ENCODE data around the gene CDK5RAP1.

The CDK5RAP1 gene

DNA sequence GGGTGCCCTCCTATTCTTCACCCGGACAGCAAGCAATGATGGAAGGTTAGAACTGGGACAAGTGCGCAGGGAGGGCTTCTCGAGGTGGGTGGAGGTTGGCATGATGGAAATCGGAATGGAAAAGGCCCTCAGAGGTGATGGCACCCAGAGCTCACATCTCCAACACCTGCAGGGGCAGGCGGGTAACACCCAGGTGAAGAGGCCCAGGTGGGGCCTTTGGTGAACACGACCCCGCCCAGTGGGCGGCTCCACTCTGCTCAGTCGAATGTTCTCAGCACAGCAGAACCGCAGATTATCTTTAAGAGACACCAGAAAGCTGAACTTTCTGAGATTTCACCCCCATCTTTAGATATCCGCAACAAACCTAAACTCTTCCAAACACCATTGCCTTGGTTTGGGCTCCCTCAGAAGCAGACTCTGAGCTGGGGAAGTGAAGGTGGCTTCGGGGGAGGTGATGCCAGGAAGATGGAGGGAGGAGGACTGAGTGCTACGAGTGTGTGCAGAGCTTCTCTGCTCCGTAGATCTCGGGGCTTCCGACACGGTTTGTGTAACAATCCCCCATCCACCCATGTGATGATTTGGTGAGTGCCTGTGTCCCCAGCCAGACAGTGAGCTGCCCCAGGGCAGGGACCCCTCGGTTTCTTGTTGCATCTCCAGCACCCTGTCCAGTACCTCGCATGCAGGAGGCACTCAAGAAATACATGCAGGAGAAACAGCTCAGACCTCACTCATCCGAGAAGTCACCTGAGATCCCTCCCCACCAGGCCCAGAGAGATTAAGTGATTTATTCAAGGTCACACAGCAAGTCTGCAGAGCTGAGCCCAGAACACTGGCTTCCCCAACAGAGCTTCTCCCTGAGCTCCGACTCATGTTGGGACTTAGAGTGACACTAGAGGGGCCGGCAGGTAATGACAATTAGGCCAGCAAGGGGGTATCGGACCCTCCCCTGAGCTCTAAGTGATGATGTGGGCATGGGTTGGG, 72.9 kb downstream of the CDK5RAP1 start:
- DNase-seq, result no peak

DNA sequence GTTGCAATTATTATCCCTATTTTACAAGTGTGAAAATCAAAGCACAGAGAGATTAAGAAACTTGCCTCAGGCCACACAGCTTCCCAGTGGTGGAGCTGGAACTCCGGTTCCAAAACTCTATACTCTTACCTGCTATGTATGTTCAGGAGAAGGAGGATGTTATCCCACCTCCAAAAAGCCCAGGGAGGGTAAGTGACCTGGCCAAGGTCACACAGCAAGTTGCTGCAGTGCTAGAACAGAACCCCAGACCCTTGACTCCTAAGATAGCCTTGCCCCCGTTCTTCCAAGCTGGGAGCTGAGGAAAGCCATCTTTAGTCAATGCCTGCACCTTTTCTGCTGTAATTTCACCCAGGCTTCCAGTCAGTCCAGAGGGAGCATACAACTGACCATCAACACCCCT, 76.0 kb downstream of the CDK5RAP1 start:
- no peak for DNase-seq

DNA sequence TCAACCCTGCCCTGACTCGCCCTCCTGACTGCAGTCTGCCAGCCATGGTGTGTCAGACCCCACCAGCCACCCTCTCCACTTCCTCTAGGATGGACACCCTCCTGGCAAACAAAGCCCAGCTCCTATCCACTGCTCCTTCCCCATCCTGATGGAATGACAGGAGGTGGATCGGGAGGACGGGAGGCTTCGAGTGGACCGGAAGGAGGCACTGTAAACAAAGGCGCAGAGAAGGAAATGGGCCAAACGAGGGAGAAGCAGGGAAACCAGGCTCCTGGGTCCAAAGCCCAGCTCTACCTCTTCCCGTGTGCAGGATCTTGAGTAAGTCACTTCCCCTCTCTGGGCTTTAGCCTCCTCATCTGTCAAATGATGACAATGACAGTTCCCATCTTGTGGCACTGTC, 78.1 kb downstream of the CDK5RAP1 start:
- no peak for DNase-seq

DNA sequence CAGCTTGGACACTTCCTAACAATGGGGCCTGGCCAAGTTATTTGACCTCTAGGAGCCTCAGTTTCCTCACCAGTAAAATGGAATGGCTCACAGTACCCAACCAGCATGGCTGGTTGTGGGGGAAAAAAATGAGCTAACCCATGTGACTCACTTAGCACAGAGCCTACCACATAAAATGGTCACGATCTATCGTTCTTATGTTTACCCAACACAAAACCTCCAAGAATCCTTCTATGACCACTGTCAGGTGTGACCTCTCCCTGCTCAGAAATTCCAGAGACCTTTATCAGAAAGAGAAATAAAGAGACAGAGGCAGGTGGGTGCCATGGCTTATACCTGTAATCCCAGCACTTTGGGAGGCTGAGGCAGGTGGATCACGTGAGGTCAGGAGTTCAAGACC, 78.9 kb downstream of the CDK5RAP1 start:
- DNase-seq, result no peak

DNA sequence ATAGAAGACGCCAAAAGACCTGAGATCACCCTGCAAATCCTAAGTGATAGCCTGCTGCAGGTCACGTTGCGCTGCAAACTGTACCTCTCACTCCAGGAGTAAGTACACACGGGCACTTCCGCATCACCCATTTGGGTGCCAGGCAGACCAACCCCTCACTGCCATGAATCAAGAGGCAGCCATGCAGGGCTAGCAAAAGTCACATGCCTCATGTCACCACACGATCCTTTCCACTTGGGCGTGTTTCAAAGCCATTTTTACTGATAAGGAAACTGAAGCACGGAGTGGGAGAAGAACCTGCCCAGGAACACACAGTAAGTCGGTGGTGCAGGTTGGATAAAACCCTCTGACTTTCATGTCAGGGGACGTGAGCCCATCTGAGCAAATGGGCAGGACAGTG, 81.3 kb downstream of the CDK5RAP1 start:
- DNase-seq, result no peak

DNA sequence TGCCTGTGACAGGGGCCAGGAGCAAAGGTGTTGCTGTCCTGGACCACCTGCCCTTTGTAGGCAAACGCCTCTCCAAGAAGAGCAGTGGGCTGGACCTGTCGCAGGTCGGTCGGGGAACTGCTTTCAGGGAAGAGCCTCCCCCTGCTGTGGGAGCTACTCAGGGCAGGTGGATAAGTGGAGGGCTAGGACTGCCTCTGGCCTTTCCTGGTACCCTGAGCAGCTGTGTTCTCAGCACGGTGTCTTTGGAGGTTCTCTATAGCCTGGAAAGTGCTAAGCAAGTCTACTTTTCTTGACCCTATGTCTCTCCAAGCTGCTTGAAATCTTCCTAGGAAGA, 83.3 kb downstream of the CDK5RAP1 start:
- no peak for DNase-seq

DNA sequence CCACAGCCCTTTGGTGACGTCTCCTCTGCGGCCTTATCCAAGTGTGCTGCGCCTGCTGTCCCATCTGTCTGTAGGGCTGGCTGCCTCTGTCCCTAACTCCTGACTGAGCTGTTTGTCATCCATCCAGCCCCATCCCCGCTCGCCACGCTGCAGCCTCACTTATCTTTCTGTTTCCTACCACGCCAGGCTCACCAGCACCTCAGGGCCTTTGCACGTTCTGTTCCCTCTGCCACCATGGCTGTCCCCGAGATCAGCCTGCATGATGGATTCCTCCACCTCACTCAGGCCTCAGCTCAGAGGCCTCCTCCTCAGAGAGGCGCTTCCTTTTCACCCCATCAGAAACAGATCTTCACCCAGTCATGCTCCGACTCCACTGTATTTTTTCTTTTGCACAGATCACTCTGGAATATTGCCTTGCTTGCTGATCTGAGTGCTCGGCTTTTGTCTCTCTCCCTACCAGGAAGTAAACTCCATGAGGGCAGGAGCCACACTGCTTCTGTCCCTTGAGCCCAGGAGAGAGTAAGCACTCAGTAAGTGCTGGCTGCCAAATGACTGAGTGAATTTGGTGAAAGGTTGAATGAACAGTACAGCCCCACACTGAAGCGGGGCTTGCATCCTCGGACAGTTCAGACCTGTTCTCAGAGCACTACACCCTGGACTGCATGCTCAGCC, 83.8 kb downstream of the CDK5RAP1 start:
- no peak for DNase-seq

DNA sequence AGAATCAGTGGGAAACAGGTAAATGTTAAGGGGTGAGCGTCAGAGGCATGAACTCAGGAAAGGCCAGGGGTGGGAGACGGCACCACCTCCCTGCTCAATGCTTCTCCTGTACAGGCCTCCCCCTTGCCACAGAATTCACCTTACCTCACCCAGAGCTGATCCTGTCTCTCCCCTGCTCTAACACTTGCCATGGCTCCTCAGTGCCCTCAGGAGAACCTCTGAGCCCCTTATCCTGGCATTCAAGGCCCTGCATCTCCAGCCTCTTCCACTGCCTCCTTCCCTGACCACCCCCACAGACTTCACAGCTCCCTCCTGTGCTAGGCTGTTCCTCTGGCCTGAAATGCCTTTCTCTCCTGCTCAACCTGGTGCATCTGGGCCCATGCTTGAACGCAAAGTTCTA, 84.4 kb downstream of the CDK5RAP1 start:
- no peak for DNase-seq

DNA sequence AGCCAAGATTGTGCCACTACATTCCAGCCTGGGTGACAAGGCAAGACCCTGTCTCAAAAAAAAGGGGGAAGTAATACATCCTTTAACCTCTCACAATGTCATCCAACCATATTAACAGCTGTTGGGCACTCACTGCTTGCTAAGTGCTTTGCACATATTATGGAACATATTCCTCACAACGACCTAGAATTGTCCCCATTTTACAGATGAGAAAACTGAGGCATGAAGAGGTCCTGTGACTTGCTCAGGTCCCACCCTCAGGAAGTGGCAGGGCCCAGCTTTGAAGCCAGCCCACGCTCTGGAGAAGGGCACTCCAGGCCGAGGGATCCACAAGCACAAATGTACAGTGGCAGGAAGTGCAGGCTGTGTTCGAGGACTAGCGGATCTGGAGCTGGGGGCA, 85.0 kb downstream of the CDK5RAP1 start:
- no peak for DNase-seq

DNA sequence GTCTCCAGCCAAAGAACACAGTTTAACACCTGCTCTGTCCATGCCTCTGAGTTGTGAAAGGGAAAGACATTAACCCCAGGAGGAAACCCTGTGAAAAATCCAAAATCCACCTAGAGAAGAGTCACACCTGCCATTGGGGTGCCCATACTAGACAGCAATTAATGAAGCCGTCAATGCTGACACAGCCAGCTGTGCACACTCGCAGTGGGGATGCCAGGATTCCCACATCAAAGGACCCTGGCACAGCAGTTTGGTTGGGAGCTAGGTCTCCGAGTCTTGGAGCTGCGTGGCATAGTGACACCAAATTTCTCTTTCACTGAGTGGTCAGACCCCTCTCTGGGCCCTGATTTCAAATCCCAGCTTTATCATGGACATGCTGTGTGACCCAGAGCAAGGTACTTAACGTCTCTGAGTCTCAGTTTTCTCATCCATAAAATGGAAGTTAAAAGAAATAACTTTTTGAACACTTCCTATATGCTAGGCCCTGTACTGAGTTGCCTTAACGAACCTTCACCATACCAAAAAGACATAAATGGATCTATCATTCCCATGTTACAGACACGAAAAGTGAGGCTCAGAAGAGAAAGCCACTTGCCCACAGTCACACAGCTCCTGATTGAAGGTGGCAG, 87.5 kb downstream of the CDK5RAP1 start:
- DNase-seq, result no peak

DNA sequence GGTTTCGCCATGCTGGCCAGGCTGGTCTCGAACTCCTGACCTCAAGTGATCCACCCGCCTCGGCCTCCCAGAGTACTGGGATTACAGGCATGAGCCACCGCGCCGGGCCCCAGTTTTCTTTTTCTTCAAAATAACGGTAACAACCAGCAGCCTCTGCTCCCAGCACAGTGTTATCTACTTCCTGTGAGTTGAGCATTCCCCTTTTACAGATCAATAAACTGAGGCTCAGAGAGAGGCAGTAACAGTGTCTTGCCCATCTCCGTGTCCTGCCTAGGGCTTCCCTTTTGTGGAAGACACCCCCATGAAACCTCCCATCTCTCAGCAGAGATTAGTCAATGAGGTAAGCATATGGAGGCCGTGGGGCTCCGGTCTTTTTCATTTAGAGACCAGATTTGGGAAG, 88.7 kb downstream of the CDK5RAP1 start:
- no peak for DNase-seq

DNA sequence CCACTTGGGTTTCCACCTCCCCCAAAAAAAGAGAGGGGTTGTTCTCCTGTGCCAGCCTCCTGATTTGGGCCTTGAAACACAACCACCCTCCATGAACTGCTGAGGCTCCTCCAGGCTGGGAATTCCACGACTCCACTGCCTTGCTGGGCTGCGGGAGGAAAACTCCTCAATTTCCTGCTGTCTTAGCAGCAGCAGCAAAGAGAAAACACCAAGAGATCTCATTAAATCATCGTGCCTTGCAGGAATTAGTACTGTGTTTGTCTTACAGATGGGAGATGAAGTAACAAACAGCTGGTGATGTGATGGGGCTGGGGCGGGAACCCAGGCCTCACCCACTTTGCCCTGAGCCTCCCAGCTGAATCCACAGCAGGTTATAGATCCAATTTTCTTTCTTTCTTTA, 89.3 kb downstream of the CDK5RAP1 start:
- DNase-seq, result no peak

DNA sequence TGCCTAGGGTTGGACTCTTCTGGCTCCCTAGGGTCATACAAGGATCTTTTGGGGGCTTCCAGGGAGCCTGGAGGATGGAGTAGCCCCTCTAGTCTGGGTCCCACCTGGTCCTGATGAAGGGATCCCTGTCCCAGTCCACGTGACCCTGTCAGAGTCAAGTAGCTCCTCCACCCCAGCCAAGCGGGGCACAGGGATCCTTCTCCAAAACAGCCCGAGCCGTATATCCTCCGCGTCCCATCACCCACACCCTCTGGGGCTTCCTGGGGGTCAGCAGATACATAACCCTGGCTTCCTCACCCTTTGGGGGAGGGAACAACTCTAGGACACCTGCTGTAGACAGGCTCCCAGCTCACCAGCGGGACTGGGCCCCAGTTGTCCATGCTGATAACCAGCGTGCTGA, 90.3 kb downstream of the CDK5RAP1 start:
- DNase-seq, result no peak

DNA sequence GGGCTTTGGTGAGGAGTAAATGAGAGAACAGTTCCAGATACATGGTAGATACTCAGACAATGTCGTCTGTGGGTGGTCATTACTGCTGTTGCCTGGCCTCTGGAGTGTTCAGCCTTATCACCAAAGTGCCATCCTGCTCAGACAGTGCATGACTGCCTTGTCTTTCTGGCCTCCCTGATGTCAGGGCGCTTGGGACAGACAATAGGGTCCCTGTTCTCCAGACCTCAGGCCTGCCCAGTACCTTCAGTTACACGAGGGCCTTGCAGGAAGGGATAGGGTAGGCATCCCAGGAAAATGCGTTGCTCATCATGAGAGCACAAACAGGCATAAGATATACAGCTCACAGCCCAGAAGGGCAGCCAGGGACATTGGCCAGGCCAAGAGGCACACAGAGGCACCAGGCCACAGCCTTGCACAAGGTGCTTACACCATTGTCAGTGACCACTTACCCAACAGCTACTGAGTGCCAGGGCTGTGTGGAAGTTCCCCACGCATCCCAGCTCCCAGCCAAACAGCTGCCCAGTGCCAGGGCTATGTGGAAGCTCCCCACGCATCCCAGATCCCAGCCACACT, 90.9 kb downstream of the CDK5RAP1 start:
- DNase-seq, result no peak

DNA sequence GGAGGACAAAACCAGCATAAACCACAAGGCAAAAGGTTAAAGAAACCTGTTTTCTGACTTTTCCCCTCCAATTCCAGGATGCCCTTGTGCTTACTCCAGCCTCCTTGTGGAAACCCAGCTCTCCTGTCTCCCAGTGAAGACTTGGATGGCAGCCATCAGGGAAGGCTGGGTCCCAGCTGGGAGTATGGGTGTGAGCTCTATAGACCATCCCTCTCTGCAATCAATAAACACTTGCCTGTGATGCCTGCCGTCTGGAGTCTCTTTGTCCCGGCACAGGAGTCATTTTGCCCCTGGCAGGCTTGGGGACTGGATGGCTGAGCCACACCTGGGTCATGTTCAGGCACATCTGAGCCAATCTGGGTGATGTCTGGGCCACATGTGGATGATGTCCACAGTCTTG, 91.7 kb downstream of the CDK5RAP1 start:
- DNase-seq, result no peak
